MM.1S (cell line): ENCODE results near the gene SCYGR6.

Experiments used
- EZH2 ChIP-seq: fragments of 300-600 bp; sonication (generic); optimal IDR thresholded peaks from 2 replicates; pipeline ENCODE3; 2017; ENCODE audit warnings: low read depth, mild to moderate bottlenecking, antibody characterized with exemption, low read length, mixed read lengths
- TF ChIP-seq, protein P1 (sequence below): fragments of 300-600 bp; sonication (generic); IDR thresholded peaks from 2 replicates; pipeline ENCODE4 v1.5.1; 2016; ENCODE audit warnings: antibody characterized with exemption, low read length, mixed read lengths

DNA sequence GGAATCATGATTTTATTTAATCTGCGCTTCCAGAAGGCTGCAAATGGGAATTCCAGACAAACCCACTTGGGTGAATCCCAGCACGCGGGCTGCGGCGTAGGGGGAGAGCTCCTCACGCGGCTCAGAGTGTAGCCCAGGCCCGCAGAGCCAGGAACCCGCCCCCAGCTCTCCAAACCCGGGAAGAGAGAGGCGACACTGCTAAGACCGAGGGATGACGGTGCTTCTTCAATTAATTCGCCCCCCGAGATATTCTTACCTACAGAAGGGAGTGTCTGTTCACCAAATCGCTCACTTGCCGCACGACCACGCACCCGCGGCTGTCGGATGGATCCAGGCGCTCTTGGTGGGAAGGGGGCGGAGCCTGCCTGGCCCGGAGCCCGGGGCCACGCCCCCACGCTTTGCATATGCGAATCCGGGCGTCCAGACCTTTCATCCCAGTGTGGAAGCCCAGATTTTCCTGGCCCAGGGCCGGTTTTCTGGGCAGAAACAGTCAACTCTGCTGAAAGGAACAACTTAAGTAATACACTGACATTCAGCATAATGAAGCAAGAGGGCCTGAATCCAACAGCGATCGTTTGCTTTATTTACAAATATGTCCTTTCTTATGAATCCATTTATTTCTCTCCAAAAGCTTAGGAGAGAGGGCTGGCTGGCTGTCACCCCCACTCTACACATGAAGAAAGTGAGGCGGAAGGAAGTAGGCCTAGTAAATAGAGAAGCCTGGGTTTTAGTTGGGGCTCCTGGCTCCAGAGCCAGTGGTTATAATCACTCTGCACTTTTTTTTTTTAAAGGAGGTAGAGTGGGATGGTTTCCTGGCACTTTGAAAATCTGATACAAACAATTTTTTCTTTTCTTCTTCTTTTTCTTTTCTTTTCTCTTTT is 6.6 kb downstream of the SCYGR6 start, which contains the start of gene SLC19A3:
- TF ChIP-seq EZH2: no peak
- TF ChIP-seq, protein P1, sequence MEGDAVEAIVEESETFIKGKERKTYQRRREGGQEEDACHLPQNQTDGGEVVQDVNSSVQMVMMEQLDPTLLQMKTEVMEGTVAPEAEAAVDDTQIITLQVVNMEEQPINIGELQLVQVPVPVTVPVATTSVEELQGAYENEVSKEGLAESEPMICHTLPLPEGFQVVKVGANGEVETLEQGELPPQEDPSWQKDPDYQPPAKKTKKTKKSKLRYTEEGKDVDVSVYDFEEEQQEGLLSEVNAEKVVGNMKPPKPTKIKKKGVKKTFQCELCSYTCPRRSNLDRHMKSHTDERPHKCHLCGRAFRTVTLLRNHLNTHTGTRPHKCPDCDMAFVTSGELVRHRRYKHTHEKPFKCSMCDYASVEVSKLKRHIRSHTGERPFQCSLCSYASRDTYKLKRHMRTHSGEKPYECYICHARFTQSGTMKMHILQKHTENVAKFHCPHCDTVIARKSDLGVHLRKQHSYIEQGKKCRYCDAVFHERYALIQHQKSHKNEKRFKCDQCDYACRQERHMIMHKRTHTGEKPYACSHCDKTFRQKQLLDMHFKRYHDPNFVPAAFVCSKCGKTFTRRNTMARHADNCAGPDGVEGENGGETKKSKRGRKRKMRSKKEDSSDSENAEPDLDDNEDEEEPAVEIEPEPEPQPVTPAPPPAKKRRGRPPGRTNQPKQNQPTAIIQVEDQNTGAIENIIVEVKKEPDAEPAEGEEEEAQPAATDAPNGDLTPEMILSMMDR: no peak
